Lower leg skin (tissue), 4 donors: ENCODE measurements around the gene LIFR. TPM values are rescaled to one million over a fixed set of nuclear protein-coding genes. Genes with fewer than 3 reads are reported as not detected.

Source experiments
- DNase-seq, 2 donors: peaks; one replicate each; pipeline ENCODE4 v3.0.0-alpha.2; 2019; ENCODE audit warnings: low spot score in 2 of 2
- H3K4me3 ChIP-seq: fragments of 200-600 bp; sonication (generic); 2 replicates; pipeline ENCODE4 v1.5.1; 2017; ENCODE audit warnings: mild to moderate bottlenecking, low read depth; ENCODE audit not compliant: poor library complexity, severe bottlenecking
- CTCF ChIP-seq, 3 donors: fragments of 450-650 bp; IDR thresholded peaks; one replicate each; pipeline ENCODE4 v1.5.1; 2016; ENCODE audit warnings: antibody characterized with exemption in 3 of 3, mild to moderate bottlenecking in 3 of 3, moderate library complexity in 2 of 3
- POLR2A ChIP-seq, 2 donors: fragments of 450-650 bp; IDR thresholded peaks; one replicate each; pipeline ENCODE4 v1.6.1; 2016 to 2017; ENCODE audit warnings: antibody characterized with exemption in 2 of 2, mild to moderate bottlenecking in 1 of 2, moderate library complexity in 1 of 2
- WGBS, 2 donors: methylation state at CpG; one replicate each; pipeline ENCODE4 v1.1.5; 2018; 5-methylcytosine and 5-hydroxymethylcytosine counted together
- intact Hi-C: fragments of 100-400 bp; cut with DNase I; formaldehyde crosslinking; loops from one replicate; pipeline ENCODE4 v1.15.0; 2023; ENCODE audit warnings: low total_unique reads
- total RNA-seq, 4 donors: library from RNA; depleted of rRNA; stranded (reverse); fragments of >200 nt; gene quantifications; one replicate each; pipeline ENCODE4 v1.1.0, GENCODE V29; 2016

Gene LIFR
- total RNA-seq, 4 donors from 2014 or later, result 28.3 to 70.6 (median 42.1) TPM

- intact Hi-C loops, result no loop called here
- DNase-seq, result no peak
- TF ChIP-seq POLR2A (IDR thresholded peaks at IDR 0.05) (no peak), CTCF (IDR thresholded peaks at IDR 0.05) (no peak)
- 81 to 85% methylated on average over 3 of the region's 3 CpGs for WGBS, 2 donors
- H3K4me3 ChIP-seq, result no peak overlapping the region
Measured at GRCh38 chr5:38531518-38531917, 24.9 kb downstream of the LIFR start.

DNA sequence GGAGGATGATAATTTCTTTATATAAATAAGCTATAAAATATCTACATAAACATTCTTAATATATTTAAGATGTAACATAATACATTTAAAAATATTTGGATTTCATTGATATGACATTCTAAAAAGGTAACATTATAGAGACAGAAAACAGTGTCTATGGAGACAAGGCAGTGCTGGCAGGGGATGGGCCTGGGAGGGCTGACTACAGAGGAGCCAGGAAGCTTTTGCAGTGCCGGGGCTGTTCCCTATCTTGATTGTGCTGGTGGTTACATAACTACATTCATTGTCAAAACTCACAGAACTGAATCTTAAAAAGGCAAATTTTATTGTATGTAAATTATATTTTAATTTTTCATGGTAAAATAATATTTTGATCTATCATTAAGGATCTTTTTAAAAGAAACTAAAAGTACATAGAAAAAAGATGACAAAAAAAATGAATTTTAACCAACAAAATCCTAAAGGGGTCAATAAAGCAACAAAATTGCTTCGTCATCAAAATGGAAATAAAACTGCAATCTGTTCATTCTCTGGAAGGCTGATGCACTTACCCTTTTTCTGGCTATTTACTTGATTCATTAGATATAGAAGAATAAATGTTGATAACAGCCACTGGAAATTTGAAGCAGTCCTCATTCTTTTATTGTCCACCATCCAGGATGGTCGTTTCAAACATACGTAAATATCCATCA, 26.3 kb downstream of the LIFR start:
- intact Hi-C loops, result no loop called here
- DNase-seq, result no peak
- TF ChIP-seq CTCF (IDR thresholded peaks at IDR 0.05), result no peak
- no peak for TF ChIP-seq POLR2A (IDR thresholded peaks at IDR 0.05)
- H3K4me3 ChIP-seq, result no peak overlapping the region
- WGBS, 2 donors, result 79 to 80% methylated on average over 4 of the region's 4 CpGs

GRCh38 chr5:38528162-38528703, 28.2 kb downstream of the LIFR start:
- no peak for TF ChIP-seq CTCF (IDR thresholded peaks at IDR 0.05)
- TF ChIP-seq POLR2A (IDR thresholded peaks at IDR 0.05), result no peak
- no peak for DNase-seq
- H3K4me3 ChIP-seq, result no peak overlapping the region
- 77% methylated on average over 3 of the region's 3 CpGs for WGBS, 2 donors
- intact Hi-C loops, result no loop called here

DNA sequence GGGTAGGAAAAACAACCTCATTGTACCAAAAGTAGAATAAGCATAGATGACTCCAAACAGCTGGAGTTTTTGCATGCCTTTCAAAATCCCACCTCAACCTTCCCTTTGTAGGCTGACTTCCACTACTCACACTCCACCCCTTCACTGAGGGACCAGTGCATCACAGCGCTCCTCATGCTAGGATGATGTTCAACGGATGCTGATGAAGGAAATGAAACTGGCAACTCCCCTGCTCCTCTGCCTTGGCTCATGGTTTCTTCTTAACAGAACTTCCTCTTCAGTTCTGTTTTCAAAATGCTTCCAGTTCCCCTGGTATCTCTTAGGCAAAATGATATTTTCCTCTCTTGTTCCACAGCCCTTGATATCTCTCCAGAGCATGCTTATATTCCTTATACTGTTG, 29.0 kb downstream of the LIFR start:
- no peak overlapping the region for H3K4me3 ChIP-seq
- DNase-seq, result no peak
- intact Hi-C loops, result no loop called here
- TF ChIP-seq POLR2A (IDR thresholded peaks at IDR 0.05) (no peak), CTCF (IDR thresholded peaks at IDR 0.05) (no peak)
- 84 to 95% methylated on average over 2 of the region's 2 CpGs for WGBS, 2 donors

DNA sequence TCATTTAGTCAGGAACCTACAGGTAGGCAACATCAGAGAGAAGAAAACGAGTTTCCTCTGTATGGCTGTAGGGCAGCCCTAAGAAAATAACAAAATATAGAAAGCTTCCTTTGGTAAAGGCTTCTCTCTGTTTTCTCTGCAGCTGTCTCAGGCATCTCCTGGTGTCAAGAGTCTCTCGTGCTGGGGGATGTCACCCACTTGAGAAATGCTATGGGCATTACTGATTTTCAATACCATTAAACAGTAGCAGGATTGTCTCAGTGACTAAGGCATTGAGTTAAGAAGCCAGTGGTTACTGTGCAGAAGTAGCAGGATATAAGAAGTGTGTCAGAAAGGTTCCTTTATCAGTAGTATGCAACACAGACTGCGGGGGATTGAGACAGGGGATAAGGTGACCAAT, 32.4 kb downstream of the LIFR start:
- TF ChIP-seq POLR2A (IDR thresholded peaks at IDR 0.05), result no peak
- TF ChIP-seq CTCF (IDR thresholded peaks at IDR 0.05), result no peak
- intact Hi-C loops, result no loop called here
- H3K4me3 ChIP-seq, result no peak overlapping the region
- DNase-seq, result no peak
- WGBS, 2 donors, result 89 to 93% methylated on average over 3 of the region's 3 CpGs

- 98 to 99% methylated on average over 3 of the region's 3 CpGs for WGBS, 2 donors
- TF ChIP-seq CTCF (IDR thresholded peaks at IDR 0.05) (no peak), POLR2A (IDR thresholded peaks at IDR 0.05) (no peak)
- no peak overlapping the region for H3K4me3 ChIP-seq
- intact Hi-C loops, result no loop called here
- DNase-seq, result no peak
Measured at GRCh38 chr5:38519476-38519875, 37.0 kb downstream of the LIFR start.
